HEK293 (cell line): ENCODE results near the gene PHACTR3.

Experiments
- CTCF ChIA-PET: fragments of 350-600 bp; formaldehyde crosslinking; extraction: SDS; loops from one replicate; lab custom pipeline; 2021; ENCODE audit warnings: antibody characterized with exemption; lab: Yijun Ruan, JAX
- POLR2A ChIA-PET: fragments of 300-600 bp; formaldehyde crosslinking; extraction: SDS; loops from one replicate; lab custom pipeline; 2020; ENCODE audit warnings: antibody characterized with exemption, inconsistent platforms; lab: Yijun Ruan, JAX
- H3K27ac ChIP-seq: fragments of 200-500 bp; sonication (Bioruptor generic); 2 replicates; pipeline ENCODE4 v1.5.1; 2014; ENCODE audit warnings: low read depth, low read length, control low read depth, inconsistent platforms; ENCODE audit errors: extremely low read depth
- H3K36me3 ChIP-seq, 2 experiments: fragments of 200-500 bp in 1 of 2; sonication (Bioruptor generic) in 1 of 2; 1 replicate in 1 of 2; 2 replicates in 1 of 2; pipeline ENCODE4 v1.5.1; 2014 to 2017; ENCODE audit warnings: inconsistent platforms in 2 of 2, low read length in 2 of 2; ENCODE audit not compliant: control insufficient read depth in 2 of 2, insufficient read depth in 1 of 2
- H3K4me1 ChIP-seq: fragments of 200-500 bp; sonication (Bioruptor generic); 2 replicates; pipeline ENCODE4 v1.5.1; 2014; ENCODE audit warnings: mild to moderate bottlenecking, low read length, inconsistent platforms; ENCODE audit not compliant: control insufficient read depth, insufficient read depth
- H3K4me3 ChIP-seq: 2 replicates; pipeline ENCODE4 v1.5.1; 2011; ENCODE audit warnings: low read depth, mild to moderate bottlenecking, control low read depth, low read length, moderate library complexity
- H3K9me3 ChIP-seq: fragments of 200-500 bp; sonication (Bioruptor generic); 2 replicates; pipeline ENCODE4 v1.5.1; 2014; ENCODE audit warnings: low read depth, low read length, inconsistent platforms; ENCODE audit not compliant: control insufficient read depth, insufficient read depth
- AEBP2 ChIP-seq: fragments of 450-650 bp; formaldehyde crosslinking; IDR thresholded peaks from 2 replicates; pipeline ENCODE4 v1.5.1; 2016; ENCODE audit warnings: missing biosample characterization, missing genetic modification characterization, borderline replicate concordance
- CTCF ChIP-seq: fragments of 450-650 bp; formaldehyde crosslinking; IDR thresholded peaks from 2 replicates; pipeline ENCODE4 v1.5.1; 2016; ENCODE audit warnings: missing biosample characterization, missing genetic modification characterization
- HOXA7 ChIP-seq: sonication (generic); formaldehyde crosslinking; IDR thresholded peaks from 2 replicates; pipeline ENCODE4 v1.8.1; 2022; ENCODE audit warnings: missing genetic modification reagents, borderline replicate concordance
- HOXC10 ChIP-seq: sonication (generic); formaldehyde crosslinking; IDR thresholded peaks from 2 replicates; pipeline ENCODE4 v1.8.1; 2023; ENCODE audit warnings: mild to moderate bottlenecking, missing genetic modification reagents
- PRDM4 ChIP-seq: fragments of 450-650 bp; formaldehyde crosslinking; IDR thresholded peaks from 2 replicates; pipeline ENCODE4 v1.5.1; 2017; ENCODE audit warnings: missing biosample characterization, missing genetic modification characterization
- SALL2 ChIP-seq: fragments of 450-650 bp; formaldehyde crosslinking; IDR thresholded peaks from 2 replicates; pipeline ENCODE4 v1.5.0; 2017; ENCODE audit warnings: missing biosample characterization, mild to moderate bottlenecking, missing genetic modification characterization, borderline replicate concordance
- SCRT1 ChIP-seq: fragments of 450-650 bp; formaldehyde crosslinking; IDR thresholded peaks from 2 replicates; pipeline ENCODE4 v1.5.1; 2016; ENCODE audit warnings: missing biosample characterization, missing genetic modification characterization, borderline replicate concordance
- ZBTB20 ChIP-seq: fragments of 450-650 bp; formaldehyde crosslinking; IDR thresholded peaks from 2 replicates; pipeline ENCODE4 v1.5.1; 2016; ENCODE audit warnings: missing biosample characterization, missing genetic modification characterization
- ZEB2 ChIP-seq: fragments of 450-650 bp; formaldehyde crosslinking; IDR thresholded peaks from 2 replicates; pipeline ENCODE4 v1.5.1; 2016; ENCODE audit warnings: missing biosample characterization, missing genetic modification characterization
- ZNF157 ChIP-seq: fragments of 450-650 bp; formaldehyde crosslinking; IDR thresholded peaks from 2 replicates; pipeline ENCODE4 v1.5.1; 2016; ENCODE audit warnings: missing biosample characterization, missing genetic modification characterization
- ZNF18 ChIP-seq: fragments of 450-650 bp; formaldehyde crosslinking; IDR thresholded peaks from 2 replicates; pipeline ENCODE4 v1.5.1; 2016; ENCODE audit warnings: missing biosample characterization, missing genetic modification characterization
- ZNF184 ChIP-seq: fragments of 450-650 bp; IDR thresholded peaks from 2 replicates; pipeline ENCODE4 v1.5.1; 2018; ENCODE audit warnings: missing biosample characterization, mild to moderate bottlenecking, missing genetic modification characterization
- ZNF239 ChIP-seq: fragments of 450-650 bp; formaldehyde crosslinking; IDR thresholded peaks from 2 replicates; pipeline ENCODE4 v1.5.1; 2016; ENCODE audit warnings: missing biosample characterization, missing genetic modification characterization
- ZNF518A ChIP-seq: fragments of 450-650 bp; formaldehyde crosslinking; conservative IDR thresholded peaks from 2 replicates; pipeline ENCODE4 v1.5.1; 2016; ENCODE audit warnings: low read depth, missing biosample characterization, missing genetic modification characterization
- ZNF544 ChIP-seq: fragments of 450-650 bp; formaldehyde crosslinking; IDR thresholded peaks from 2 replicates; pipeline ENCODE4 v1.5.0; 2017; ENCODE audit warnings: missing biosample characterization, missing genetic modification characterization
- ZNF610 ChIP-seq: fragments of 450-650 bp; formaldehyde crosslinking; IDR thresholded peaks from 2 replicates; pipeline ENCODE4 v1.5.1; 2016; ENCODE audit warnings: missing biosample characterization, missing genetic modification characterization, borderline replicate concordance
- ZNF658 ChIP-seq: fragments of 450-650 bp; formaldehyde crosslinking; IDR thresholded peaks from 2 replicates; pipeline ENCODE4; 2016; ENCODE audit warnings: missing biosample characterization, missing genetic modification characterization
- ZNF660 ChIP-seq: fragments of 450-650 bp; IDR thresholded peaks from 2 replicates; pipeline ENCODE4 v1.5.1; 2018; ENCODE audit warnings: missing biosample characterization, mild to moderate bottlenecking, missing genetic modification characterization
- ZNF701 ChIP-seq: fragments of 450-650 bp; formaldehyde crosslinking; IDR thresholded peaks from 2 replicates; pipeline ENCODE4 v1.5.1; 2016; ENCODE audit warnings: missing biosample characterization, missing genetic modification characterization

The PHACTR3 gene

GRCh38 chr20:59810449-59811187 lies 206.3 kb downstream of the PHACTR3 start:
- no peak for TF ChIP-seq ZBTB20 (tag by site-specific recombination)
- TF ChIP-seq HOXC10 (CRISPR knock-in tag) = no peak
- TF ChIP-seq SCRT1 (tag by site-specific recombination) = no peak
- no peak for TF ChIP-seq CTCF (tag by site-specific recombination)
- TF ChIP-seq ZNF544 = no peak
- no peak for TF ChIP-seq AEBP2 (tag by site-specific recombination)
- TF ChIP-seq ZNF610 (tag by site-specific recombination) = no peak
- no peak for TF ChIP-seq ZNF18 (tag by site-specific recombination)
- no peak for TF ChIP-seq ZNF184 (tag by site-specific recombination)
- TF ChIP-seq ZNF518A = no peak
- no peak for TF ChIP-seq ZNF701 (tag by site-specific recombination)
- no peak for TF ChIP-seq ZEB2 (tag by site-specific recombination)
- no peak for TF ChIP-seq ZNF658 (tag by site-specific recombination)
- TF ChIP-seq ZNF660 = no peak
- no peak for TF ChIP-seq SALL2 (tag by site-specific recombination)
- no peak for TF ChIP-seq ZNF239 (tag by site-specific recombination)
- no peak for TF ChIP-seq HOXA7 (CRISPR knock-in tag)
- no peak for TF ChIP-seq PRDM4 (tag by site-specific recombination)
- TF ChIP-seq ZNF157 (tag by site-specific recombination) = no peak
- Histone ChIP-seq H3K9me3 (no peaks in the 10 kb centered on the region), H3K36me3 (no peaks in the 10 kb centered on the region), H3K4me3 (no peak overlapping the region), H3K4me1 (no peaks in the 10 kb centered on the region), H3K27ac (no peak overlapping the region)
- POLR2A ChIA-PET = no interaction called here
- CTCF ChIA-PET = no interaction called here
